Left lung (tissue), 10 donors: Measurements from ENCODE around the gene STK24. TPM values are rescaled to one million over a fixed set of nuclear protein-coding genes. Genes with fewer than 3 reads are reported as not detected.
"Not testable (repeated sequence)": the region's sequence is repeated elsewhere in the genome, so short reads cannot be mapped to it uniquely, and the experiment has no call there.

Source experiments
- ATAC-seq: fragments of 200-7000 bp; cut with Tn5 transposase; one replicate; pipeline ENCODE4 v1.9.1; 2020; ENCODE audit warnings: moderate library complexity
- DNase-seq, 4 donors: peaks; one replicate each; pipeline ENCODE4 v3.0.0-alpha.2; 2013 to 2020
- H3K27ac ChIP-seq, 2 donors: fragments of 200-600 bp; sonication (generic) in 1 of 2; one replicate each; pipeline versions ENCODE4 v1.5.0 to v1.8.0; 2020 to 2021
- H3K27me3 ChIP-seq, 2 donors: fragments of 200-600 bp; sonication (generic) in 1 of 2; one replicate each; pipeline versions ENCODE4 v1.5.0 to v1.8.0; 2020 to 2021
- H3K36me3 ChIP-seq, 2 donors: fragments of 200-600 bp; sonication (generic) in 1 of 2; one replicate each; pipeline versions ENCODE4 v1.5.0 to v1.8.0; 2020 to 2021
- H3K4me1 ChIP-seq, 2 donors: fragments of 200-600 bp; one replicate each; pipeline ENCODE4 v1.8.0; 2021
- H3K4me3 ChIP-seq, 2 donors: fragments of 200-600 bp; sonication (generic) in 1 of 2; one replicate each; pipeline versions ENCODE4 v1.5.0 to v1.8.0; 2020 to 2021; ENCODE audit warnings: mild to moderate bottlenecking in 1 of 2
- H3K9me3 ChIP-seq, 2 donors: fragments of 200-600 bp; sonication (generic) in 1 of 2; one replicate each; pipeline versions ENCODE4 v1.5.0 to v1.8.0; 2020 to 2021
- intact Hi-C, 2 donors: fragments of 100-400 bp; cut with DNase I; formaldehyde crosslinking; loops; one replicate each; pipeline versions ENCODE4 v1.11.2 to v1.14.2; 2022
- polyA plus RNA-seq, 6 donors: library from polyadenylated mRNA; unstranded; fragments of 120-200 nt; gene quantifications; one replicate each; pipeline ENCODE4 v1.2.1, GENCODE V29; 2013; ENCODE audit not compliant: insufficient read length in 6 of 6
- total RNA-seq, 2 donors: library from RNA; stranded (reverse); fragmentation: NEBNext Ultra II Directional; extraction: Animal tissue kit (Norgen Biotek cat#: 25700); gene quantifications; one replicate each; pipeline ENCODE4 v1.2.1, GENCODE V29; 2021
- TF ChIP-seq, protein P1 (sequence below), 2 donors: fragments of 200-600 bp; sonication (generic) in 1 of 2; IDR thresholded peaks; one replicate each; pipeline versions ENCODE4 v1.5.0 to v1.8.0; 2021; ENCODE audit warnings: antibody characterized with exemption in 2 of 2
- donor health status: DM: no; HTN: yes; CAD: no.
- donor health status: DM: no; HTN: no; CAD: no.

The STK24 gene
- total and polyA plus RNA-seq, 8 donors = 65.6 to 84.0 (median 75.0) TPM

- no peaks in the 10 kb centered on the region for H3K36me3 ChIP-seq
- no peak overlapping the region for H3K4me3 ChIP-seq
- no peaks in the 10 kb centered on the region for H3K9me3 ChIP-seq
- no peaks in the 10 kb centered on the region for H3K27me3 ChIP-seq
- ATAC-seq = no peak
- intact Hi-C loops = no loop called here
- DNase-seq = no peak
- H3K27ac ChIP-seq = no peak overlapping the region
- TF ChIP-seq, protein P1, sequence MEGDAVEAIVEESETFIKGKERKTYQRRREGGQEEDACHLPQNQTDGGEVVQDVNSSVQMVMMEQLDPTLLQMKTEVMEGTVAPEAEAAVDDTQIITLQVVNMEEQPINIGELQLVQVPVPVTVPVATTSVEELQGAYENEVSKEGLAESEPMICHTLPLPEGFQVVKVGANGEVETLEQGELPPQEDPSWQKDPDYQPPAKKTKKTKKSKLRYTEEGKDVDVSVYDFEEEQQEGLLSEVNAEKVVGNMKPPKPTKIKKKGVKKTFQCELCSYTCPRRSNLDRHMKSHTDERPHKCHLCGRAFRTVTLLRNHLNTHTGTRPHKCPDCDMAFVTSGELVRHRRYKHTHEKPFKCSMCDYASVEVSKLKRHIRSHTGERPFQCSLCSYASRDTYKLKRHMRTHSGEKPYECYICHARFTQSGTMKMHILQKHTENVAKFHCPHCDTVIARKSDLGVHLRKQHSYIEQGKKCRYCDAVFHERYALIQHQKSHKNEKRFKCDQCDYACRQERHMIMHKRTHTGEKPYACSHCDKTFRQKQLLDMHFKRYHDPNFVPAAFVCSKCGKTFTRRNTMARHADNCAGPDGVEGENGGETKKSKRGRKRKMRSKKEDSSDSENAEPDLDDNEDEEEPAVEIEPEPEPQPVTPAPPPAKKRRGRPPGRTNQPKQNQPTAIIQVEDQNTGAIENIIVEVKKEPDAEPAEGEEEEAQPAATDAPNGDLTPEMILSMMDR (IDR thresholded peaks at IDR 0.05) = no peak
- peaks cover 0 to 6% of the 10 kb centered on the region in 2 donors for H3K4me1 ChIP-seq
Observed at GRCh38 chr13:98599502-98600328, 22.8 kb upstream of the STK24 start.

GRCh38 chr13:98598043-98598442, 21.1 kb upstream of the STK24 start:
- DNase-seq (no peak), ATAC-seq (peak; percentile 26)
- intact Hi-C loops = no loop called here
- TF ChIP-seq, protein P1 (IDR thresholded peaks at IDR 0.05) = no peak
- no peak overlapping the region for H3K27ac ChIP-seq
- H3K27me3 ChIP-seq = no peaks in the 10 kb centered on the region
- no peaks in the 10 kb centered on the region for H3K9me3 ChIP-seq
- peaks cover 0 to 6% of the 10 kb centered on the region in 2 donors for H3K4me1 ChIP-seq
- H3K36me3 ChIP-seq = no peaks in the 10 kb centered on the region
- H3K4me3 ChIP-seq = no peak overlapping the region

- Histone ChIP-seq H3K27ac (no peak overlapping the region), H3K4me3 (no peak overlapping the region), H3K36me3 (no peaks in the 10 kb centered on the region), H3K4me1 (peaks cover 0 to 6% of the 10 kb centered on the region in 2 donors), H3K9me3 (no peaks in the 10 kb centered on the region), H3K27me3 (no peaks in the 10 kb centered on the region)
- DNase-seq (no peak), ATAC-seq (no peak)
- TF ChIP-seq, protein P1 (IDR thresholded peaks at IDR 0.05) = no peak
- intact Hi-C loops = no loop called here
Observed at GRCh38 chr13:98595134-98595533, 18.2 kb upstream of the STK24 start.

DNA sequence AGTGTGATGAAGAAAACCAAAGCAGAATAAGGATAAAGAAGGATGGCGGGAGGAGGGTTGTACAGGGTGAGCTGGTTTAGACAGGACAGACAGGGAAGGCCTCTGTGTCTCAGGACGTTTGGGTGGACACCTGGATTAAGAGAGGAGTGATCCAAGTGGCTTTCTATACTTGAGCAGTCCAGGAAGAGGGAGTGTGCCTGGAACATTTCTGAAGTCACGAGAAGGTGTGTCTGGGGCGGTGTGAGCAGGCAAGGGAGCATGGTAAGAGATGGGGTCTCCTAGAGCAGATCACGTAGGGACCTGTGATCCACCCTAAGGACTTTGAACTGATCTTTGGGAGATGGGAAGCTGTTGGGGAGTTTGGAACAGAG, 15.4 kb upstream of the STK24 start:
- no peak overlapping the region for H3K27ac ChIP-seq
- ATAC-seq = no peak
- H3K4me3 ChIP-seq = no peak overlapping the region
- TF ChIP-seq, protein P1 (IDR thresholded peaks at IDR 0.05) = no peak
- H3K36me3 ChIP-seq = no peaks in the 10 kb centered on the region
- peaks cover 0 to 6% of the 10 kb centered on the region in 2 donors for H3K4me1 ChIP-seq
- no peaks in the 10 kb centered on the region for H3K9me3 ChIP-seq
- intact Hi-C loops = no loop called here
- DNase-seq = no peak
- no peaks in the 10 kb centered on the region for H3K27me3 ChIP-seq

GRCh38 chr13:98591721-98592361, 14.9 kb upstream of the STK24 start:
- intact Hi-C loops = no loop called here
- no peaks in the 10 kb centered on the region for H3K9me3 ChIP-seq
- H3K4me3 ChIP-seq = no peak overlapping the region
- ATAC-seq (no peak), DNase-seq (no peak)
- H3K4me1 ChIP-seq = peaks cover 0 to 6% of the 10 kb centered on the region in 2 donors
- H3K27me3 ChIP-seq = no peaks in the 10 kb centered on the region
- H3K36me3 ChIP-seq = no peaks in the 10 kb centered on the region
- TF ChIP-seq, protein P1 (IDR thresholded peaks at IDR 0.05) = no peak
- H3K27ac ChIP-seq = no peak overlapping the region

DNA sequence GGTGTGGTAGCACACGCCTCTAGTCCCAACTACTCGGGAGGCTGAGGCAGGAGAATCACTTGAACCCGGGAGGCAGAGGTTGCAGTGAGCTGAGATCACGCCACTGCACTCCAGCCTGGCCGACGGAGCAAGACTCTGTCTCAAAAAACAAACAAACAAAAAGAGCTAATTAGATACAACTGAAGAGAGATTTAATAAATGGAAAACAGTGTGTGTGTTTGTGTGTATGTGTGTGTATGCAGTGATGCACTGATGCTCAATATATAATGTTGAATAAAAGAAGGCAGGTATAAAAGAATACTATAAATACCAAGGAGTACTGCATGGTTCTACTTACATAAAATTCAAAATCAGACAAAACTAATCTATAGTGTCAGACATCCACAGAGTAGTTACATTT, 13.6 kb upstream of the STK24 start:
- DNase-seq, intact Hi-C loops, H3K36me3 ChIP-seq, H3K27me3 ChIP-seq, H3K27ac ChIP-seq, H3K4me3 ChIP-seq, H3K9me3 ChIP-seq, ATAC-seq, H3K4me1 ChIP-seq: not testable (repeated sequence)

GRCh38 chr13:98589516-98589915, 12.6 kb upstream of the STK24 start:
- H3K27me3 ChIP-seq, intact Hi-C loops: not testable (repeated sequence)
- peak in 1 of 4 donors; percentile 52 for DNase-seq

More at GRCh38 chr13:98589516-98589915, 12.6 kb upstream of the STK24 start:
- not testable (repeated sequence) for H3K36me3 ChIP-seq, H3K9me3 ChIP-seq, H3K4me1 ChIP-seq, ATAC-seq, H3K4me3 ChIP-seq, H3K27ac ChIP-seq
